OCI-LY1 (cell line): ENCODE results near the gene HLCS.

Source experiments
- H2AFZ ChIP-seq: fragments of 200-600 bp; sonication (generic), shearing (Covaris generic); 2 replicates; pipeline ENCODE4 v1.6.0; 2014; ENCODE audit warnings: antibody characterized with exemption, mild to moderate bottlenecking, low read length
- H3F3A ChIP-seq: fragments of 200-600 bp; sonication (generic), shearing (Covaris generic); 2 replicates; pipeline ENCODE4 v1.6.0; 2014; ENCODE audit warnings: mild to moderate bottlenecking, antibody characterized with exemption, low read length, moderate library complexity; ENCODE audit not compliant: insufficient read depth
- H3K27ac ChIP-seq: fragments of 200-600 bp; sonication (generic); 2 replicates; pipeline ENCODE4 v1.5.1; 2014; ENCODE audit warnings: low read length, mixed run types, mild to moderate bottlenecking, low read depth; ENCODE audit not compliant: poor library complexity, severe bottlenecking
- H3K27me3 ChIP-seq: fragments of 200-600 bp; sonication (generic); 2 replicates; pipeline ENCODE4 v1.6.0; 2014; ENCODE audit warnings: antibody characterized with exemption, mild to moderate bottlenecking, low read length, moderate library complexity; ENCODE audit not compliant: insufficient read depth
- H3K36me3 ChIP-seq: fragments of 200-600 bp; sonication (generic); 2 replicates; pipeline ENCODE4 v1.6.1; 2014; ENCODE audit warnings: mild to moderate bottlenecking, antibody characterized with exemption, low read length, moderate library complexity, mixed read lengths; ENCODE audit not compliant: insufficient read depth
- H3K4me1 ChIP-seq: fragments of 200-600 bp; sonication (generic); 2 replicates; pipeline ENCODE4 v1.5.1; 2014; ENCODE audit warnings: mild to moderate bottlenecking, low read length, moderate library complexity; ENCODE audit not compliant: insufficient read depth, severe bottlenecking
- H3K4me2 ChIP-seq: fragments of 200-600 bp; sonication (generic), shearing (Covaris generic); 2 replicates; pipeline ENCODE4 v1.6.1; 2014; ENCODE audit warnings: low read length
- H3K4me3 ChIP-seq: fragments of 200-600 bp; sonication (generic); 2 replicates; pipeline ENCODE4 v1.5.1; 2014; ENCODE audit warnings: low read length, low read depth, mild to moderate bottlenecking, mixed read lengths; ENCODE audit not compliant: poor library complexity, severe bottlenecking
- H3K79me2 ChIP-seq: fragments of 200-600 bp; shearing (Covaris generic); 2 replicates; pipeline ENCODE4 v1.6.1; 2016; ENCODE audit warnings: mixed run types, low read length, mixed read lengths; ENCODE audit not compliant: insufficient read depth
- H3K9ac ChIP-seq: fragments of 200-600 bp; sonication (generic), shearing (Covaris generic); 2 replicates; pipeline ENCODE4 v1.6.1; 2014; ENCODE audit warnings: mild to moderate bottlenecking, low read length, mixed read lengths
- H3K9me2 ChIP-seq: fragments of 200-600 bp; sonication (generic), shearing (Covaris generic); 2 replicates; pipeline ENCODE4 v1.6.1; 2014; ENCODE audit warnings: low read depth, mild to moderate bottlenecking, low read length, mixed read lengths
- H3K9me3 ChIP-seq: fragments of 200-600 bp; shearing (Covaris generic); 2 replicates; pipeline ENCODE4 v1.6.1; 2014; ENCODE audit warnings: low read length, mixed read lengths
- H4K20me1 ChIP-seq: fragments of 200-600 bp; sonication (generic), shearing (Covaris generic); 2 replicates; pipeline ENCODE4 v1.6.0; 2016; ENCODE audit warnings: mild to moderate bottlenecking, low read length; ENCODE audit not compliant: insufficient read depth
- EZH2 ChIP-seq: fragments of 200-600 bp; sonication (generic), shearing (Covaris generic); IDR thresholded peaks from 2 replicates; pipeline ENCODE4 v1.8.0; 2017; ENCODE audit warnings: borderline replicate concordance, mixed run types, mild to moderate bottlenecking, antibody characterized with exemption, low read length, moderate library complexity, mixed read lengths
- TF ChIP-seq, protein P1 (sequence below): fragments of 200-600 bp; sonication (generic), shearing (Covaris generic); IDR thresholded peaks from 2 replicates; pipeline ENCODE4 v1.5.1; 2017; ENCODE audit warnings: mild to moderate bottlenecking, antibody characterized with exemption, low read length, moderate library complexity, mixed read lengths

HLCS gene

DNA sequence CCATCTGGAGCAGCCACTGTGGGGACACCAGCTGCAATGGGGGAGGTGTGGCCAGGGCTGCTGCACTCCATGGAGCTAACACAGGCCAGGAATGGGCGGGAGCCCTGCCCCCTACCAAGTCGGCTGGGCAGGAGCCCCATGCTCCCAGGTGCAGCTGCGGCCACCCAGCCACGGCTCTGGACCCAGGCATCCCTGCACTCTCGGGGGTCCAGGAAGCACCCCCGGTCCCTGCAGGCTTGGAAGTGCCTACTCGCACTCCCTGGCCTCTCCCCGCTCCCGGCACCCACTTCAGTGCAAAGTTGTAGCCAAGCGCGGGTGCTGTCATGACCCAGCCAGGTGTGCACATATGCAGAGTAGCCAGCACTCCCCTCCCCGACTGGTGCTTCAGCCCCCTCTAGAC is 91.8 kb downstream of the HLCS start:
- Histone ChIP-seq H3K27ac (no peak overlapping the region), H3K9me2 (no peaks in the 10 kb centered on the region), H3K9me3 (peaks cover 6% of the 10 kb centered on the region), H2AFZ (no peak overlapping the region), H3K27me3 (no peaks in the 10 kb centered on the region), H4K20me1 (no peaks in the 10 kb centered on the region), H3F3A (no peaks in the 10 kb centered on the region), H3K4me1 (no peaks in the 10 kb centered on the region), H3K36me3 (no peaks in the 10 kb centered on the region), H3K4me2 (no peak overlapping the region), H3K4me3 (no peak overlapping the region), H3K79me2 (no peaks in the 10 kb centered on the region), H3K9ac (no peak overlapping the region)
- TF ChIP-seq, protein P1, sequence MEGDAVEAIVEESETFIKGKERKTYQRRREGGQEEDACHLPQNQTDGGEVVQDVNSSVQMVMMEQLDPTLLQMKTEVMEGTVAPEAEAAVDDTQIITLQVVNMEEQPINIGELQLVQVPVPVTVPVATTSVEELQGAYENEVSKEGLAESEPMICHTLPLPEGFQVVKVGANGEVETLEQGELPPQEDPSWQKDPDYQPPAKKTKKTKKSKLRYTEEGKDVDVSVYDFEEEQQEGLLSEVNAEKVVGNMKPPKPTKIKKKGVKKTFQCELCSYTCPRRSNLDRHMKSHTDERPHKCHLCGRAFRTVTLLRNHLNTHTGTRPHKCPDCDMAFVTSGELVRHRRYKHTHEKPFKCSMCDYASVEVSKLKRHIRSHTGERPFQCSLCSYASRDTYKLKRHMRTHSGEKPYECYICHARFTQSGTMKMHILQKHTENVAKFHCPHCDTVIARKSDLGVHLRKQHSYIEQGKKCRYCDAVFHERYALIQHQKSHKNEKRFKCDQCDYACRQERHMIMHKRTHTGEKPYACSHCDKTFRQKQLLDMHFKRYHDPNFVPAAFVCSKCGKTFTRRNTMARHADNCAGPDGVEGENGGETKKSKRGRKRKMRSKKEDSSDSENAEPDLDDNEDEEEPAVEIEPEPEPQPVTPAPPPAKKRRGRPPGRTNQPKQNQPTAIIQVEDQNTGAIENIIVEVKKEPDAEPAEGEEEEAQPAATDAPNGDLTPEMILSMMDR, result no peak
- no peak for TF ChIP-seq EZH2

DNA sequence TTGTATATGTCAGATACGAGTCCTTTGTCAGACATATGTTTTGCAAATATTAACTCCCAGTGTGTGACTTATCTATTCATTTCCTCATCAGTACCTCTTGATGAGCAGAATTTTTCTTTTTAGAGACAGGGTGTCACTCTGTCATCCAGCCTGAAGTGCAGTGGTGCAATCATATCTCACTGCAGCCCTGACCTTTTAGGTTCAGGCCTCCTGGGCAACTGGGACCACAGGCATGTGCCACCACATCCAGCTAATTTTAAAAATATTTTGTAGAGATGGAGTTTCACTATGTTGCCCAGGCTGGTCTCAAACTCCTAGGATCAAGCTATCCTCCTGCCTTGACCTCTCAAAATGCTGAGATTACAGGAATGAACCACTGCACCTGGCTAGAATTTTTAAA is 93.0 kb downstream of the HLCS start:
- H3F3A ChIP-seq, result no peaks in the 10 kb centered on the region
- H3K27me3 ChIP-seq, result no peaks in the 10 kb centered on the region
- H4K20me1 ChIP-seq, result no peaks in the 10 kb centered on the region
- H3K9me2 ChIP-seq, result no peaks in the 10 kb centered on the region
- no peak overlapping the region for H2AFZ ChIP-seq
- no peaks in the 10 kb centered on the region for H3K79me2 ChIP-seq
- no peak overlapping the region for H3K4me2 ChIP-seq
- peaks cover 6% of the 10 kb centered on the region for H3K9me3 ChIP-seq
- H3K27ac ChIP-seq, result no peak overlapping the region
- no peaks in the 10 kb centered on the region for H3K36me3 ChIP-seq
- no peak overlapping the region for H3K4me3 ChIP-seq
- no peak overlapping the region for H3K9ac ChIP-seq
- no peak for TF ChIP-seq EZH2
- TF ChIP-seq, protein P1, result no peak
- H3K4me1 ChIP-seq, result no peaks in the 10 kb centered on the region

DNA sequence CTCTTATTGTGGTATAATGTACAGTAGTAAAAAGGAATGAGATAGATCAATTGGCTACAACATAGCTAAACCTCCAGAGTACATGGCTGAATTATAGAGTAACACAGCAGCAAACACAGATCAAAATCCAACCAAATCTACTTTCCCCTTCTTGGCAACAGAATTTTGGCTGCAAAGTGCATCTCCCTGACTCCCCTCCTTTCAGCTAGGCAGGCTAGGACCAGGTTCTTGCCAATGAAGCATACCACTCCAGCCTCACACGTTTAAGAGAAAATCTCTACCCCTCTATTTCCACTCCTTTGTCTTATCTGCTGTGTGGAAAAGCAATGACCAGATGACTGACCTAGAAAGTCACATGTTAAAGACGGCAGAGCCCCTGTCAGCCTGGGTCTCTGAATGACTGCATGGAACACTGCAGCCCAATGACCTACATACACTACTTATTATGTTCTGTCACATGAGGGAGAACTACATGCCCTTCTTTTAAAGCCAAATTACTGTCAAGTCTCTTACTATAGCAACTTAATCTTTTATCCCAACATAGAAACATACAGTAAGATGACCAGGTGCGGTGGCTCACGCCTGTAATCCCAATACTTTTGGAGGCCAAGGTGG is 99.1 kb downstream of the HLCS start:
- no peaks in the 10 kb centered on the region for H3K27me3 ChIP-seq
- no peaks in the 10 kb centered on the region for H3K4me1 ChIP-seq
- no peaks in the 10 kb centered on the region for H3K9me2 ChIP-seq
- no peak overlapping the region for H3K4me3 ChIP-seq
- no peak overlapping the region for H2AFZ ChIP-seq
- no peak overlapping the region for H3K4me2 ChIP-seq
- H3K9me3 ChIP-seq, result no peaks in the 10 kb centered on the region
- H3K27ac ChIP-seq, result no peak overlapping the region
- no peak for TF ChIP-seq EZH2
- TF ChIP-seq, protein P1, result no peak
- H3K79me2 ChIP-seq, result no peaks in the 10 kb centered on the region
- H3F3A ChIP-seq, result no peaks in the 10 kb centered on the region
- H3K9ac ChIP-seq, result no peak overlapping the region
- H4K20me1 ChIP-seq, result no peaks in the 10 kb centered on the region
- H3K36me3 ChIP-seq, result no peaks in the 10 kb centered on the region
